Osteoblast (primary cell): ENCODE measurements around the gene ADGRG1. TPM values are rescaled to one million over a fixed set of nuclear protein-coding genes. Genes with fewer than 3 reads are reported as not detected.
A peak's percentile ranks its signal among the peaks of the same experiment; 100 is the strongest.

ENCODE experiments used
- DNase-seq: peaks from one replicate; pipeline ENCODE4 v3.0.0; 2011; ENCODE audit warnings: low spot score, mixed read lengths; ENCODE audit not compliant: insufficient read length; ENCODE audit errors: missing footprints
- H2AFZ ChIP-seq: 2 replicates; pipeline ENCODE4 v1.6.0; 2011; ENCODE audit warnings: mild to moderate bottlenecking, low read length
- H3K27ac ChIP-seq: 2 replicates; pipeline ENCODE4 v1.5.1; 2011; ENCODE audit warnings: mild to moderate bottlenecking, low read depth, low read length, moderate library complexity
- H3K27me3 ChIP-seq: 2 replicates; pipeline ENCODE4 v1.6.0; 2012; ENCODE audit warnings: mild to moderate bottlenecking, control low read depth, inconsistent platforms, low read length, moderate library complexity; ENCODE audit not compliant: insufficient read depth
- H3K36me3 ChIP-seq: 2 replicates; pipeline ENCODE4 v1.5.1; 2011; ENCODE audit warnings: mild to moderate bottlenecking, low read length, control low read depth, moderate library complexity; ENCODE audit not compliant: insufficient read depth
- H3K4me1 ChIP-seq: 2 replicates; pipeline ENCODE4 v1.5.1; 2011; ENCODE audit warnings: mild to moderate bottlenecking, low read length, control low read depth, moderate library complexity; ENCODE audit not compliant: insufficient read depth
- H3K4me2 ChIP-seq: 2 replicates; pipeline ENCODE4 v1.6.0; 2011; ENCODE audit warnings: mild to moderate bottlenecking, low read length; ENCODE audit not compliant: insufficient read depth
- H3K4me3 ChIP-seq: fragments of 200-600 bp; sonication (generic); 3 replicates; pipeline ENCODE4 v1.5.1; 2012; ENCODE audit warnings: mild to moderate bottlenecking, low read length, inconsistent platforms; ENCODE audit not compliant: insufficient read depth
- H3K79me2 ChIP-seq: 2 replicates; pipeline ENCODE4 v1.6.0; 2012; ENCODE audit warnings: mild to moderate bottlenecking, low read length, control low read depth, inconsistent platforms; ENCODE audit not compliant: insufficient read depth
- H3K9me3 ChIP-seq: 2 replicates; pipeline ENCODE4 v1.5.1; 2011; ENCODE audit warnings: low read depth, low read length, control low read depth
- H4K20me1 ChIP-seq: 2 replicates; pipeline ENCODE4 v1.6.0; 2012; ENCODE audit warnings: mild to moderate bottlenecking, low read length, control low read depth; ENCODE audit not compliant: insufficient read depth
- total RNA-seq: library from RNA; depleted of rRNA; stranded (reverse); fragments of >200 nt; gene quantifications from 2 replicates; pipeline ENCODE4 v1.2.3, GENCODE V29; 2012
- TF ChIP-seq, protein P1 (sequence below): IDR thresholded peaks from 2 replicates; pipeline ENCODE4 v1.5.1; 2011; ENCODE audit warnings: mild to moderate bottlenecking, low read depth, low read length, moderate library complexity; ENCODE audit errors: extremely low read depth

Gene ADGRG1
- total RNA-seq, 1 donor: 0.72 TPM

- no peaks in the 10 kb centered on the region for H3K9me3 ChIP-seq
- no peak overlapping the region for H3K27ac ChIP-seq
- H3K4me2 ChIP-seq: no peak overlapping the region
- DNase-seq: peak; percentile 50
- H3K4me1 ChIP-seq: peaks cover 2% of the 10 kb centered on the region
- no peaks in the 10 kb centered on the region for H3K36me3 ChIP-seq
- H2AFZ ChIP-seq: no peak overlapping the region
- H3K27me3 ChIP-seq: no peaks in the 10 kb centered on the region
- TF ChIP-seq, protein P1, sequence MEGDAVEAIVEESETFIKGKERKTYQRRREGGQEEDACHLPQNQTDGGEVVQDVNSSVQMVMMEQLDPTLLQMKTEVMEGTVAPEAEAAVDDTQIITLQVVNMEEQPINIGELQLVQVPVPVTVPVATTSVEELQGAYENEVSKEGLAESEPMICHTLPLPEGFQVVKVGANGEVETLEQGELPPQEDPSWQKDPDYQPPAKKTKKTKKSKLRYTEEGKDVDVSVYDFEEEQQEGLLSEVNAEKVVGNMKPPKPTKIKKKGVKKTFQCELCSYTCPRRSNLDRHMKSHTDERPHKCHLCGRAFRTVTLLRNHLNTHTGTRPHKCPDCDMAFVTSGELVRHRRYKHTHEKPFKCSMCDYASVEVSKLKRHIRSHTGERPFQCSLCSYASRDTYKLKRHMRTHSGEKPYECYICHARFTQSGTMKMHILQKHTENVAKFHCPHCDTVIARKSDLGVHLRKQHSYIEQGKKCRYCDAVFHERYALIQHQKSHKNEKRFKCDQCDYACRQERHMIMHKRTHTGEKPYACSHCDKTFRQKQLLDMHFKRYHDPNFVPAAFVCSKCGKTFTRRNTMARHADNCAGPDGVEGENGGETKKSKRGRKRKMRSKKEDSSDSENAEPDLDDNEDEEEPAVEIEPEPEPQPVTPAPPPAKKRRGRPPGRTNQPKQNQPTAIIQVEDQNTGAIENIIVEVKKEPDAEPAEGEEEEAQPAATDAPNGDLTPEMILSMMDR: no peak
- no peaks in the 10 kb centered on the region for H3K79me2 ChIP-seq
- H3K4me3 ChIP-seq: no peak overlapping the region
- no peaks in the 10 kb centered on the region for H4K20me1 ChIP-seq
These were observed 9.9 kb upstream of the ADGRG1 start for GRCh38 chr16:57618296-57619132.

DNA sequence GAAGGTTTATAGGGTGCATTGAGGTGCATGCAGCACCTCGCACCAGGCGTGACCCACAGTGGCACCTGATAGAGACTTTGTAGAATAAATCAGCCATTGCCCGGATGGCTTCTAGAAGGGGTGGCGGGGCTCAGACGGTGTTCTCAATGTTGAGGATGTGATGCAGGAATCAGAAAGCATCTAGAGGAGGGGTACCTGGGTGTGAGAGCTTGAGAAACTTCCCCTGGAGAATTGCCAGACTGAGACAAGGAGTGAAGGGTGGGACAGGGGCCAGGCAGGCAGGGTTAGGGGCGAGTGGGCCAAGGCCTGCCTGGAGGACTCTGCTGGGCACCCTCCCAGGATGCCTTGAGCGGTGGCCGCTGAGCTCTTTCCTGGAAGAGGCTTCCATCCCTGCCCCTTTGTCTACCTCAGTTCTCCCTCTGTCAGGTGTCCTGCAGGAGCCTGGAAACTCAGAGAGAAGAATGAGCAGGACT is 9.3 kb upstream of the ADGRG1 start:
- H4K20me1 ChIP-seq: no peaks in the 10 kb centered on the region
- TF ChIP-seq, protein P1: no peak
- DNase-seq: no peak

GRCh38 chr16:57619606-57620334 is 8.7 kb upstream of the ADGRG1 start:
- H3K4me1 ChIP-seq: peaks cover 12% of the 10 kb centered on the region
- H3K9me3 ChIP-seq: no peaks in the 10 kb centered on the region
- no peaks in the 10 kb centered on the region for H3K27me3 ChIP-seq
- no peaks in the 10 kb centered on the region for H3K36me3 ChIP-seq
- no peak overlapping the region for H3K27ac ChIP-seq
- no peak overlapping the region for H2AFZ ChIP-seq
- H3K79me2 ChIP-seq: no peaks in the 10 kb centered on the region
- DNase-seq: peak; percentile 62
- TF ChIP-seq, protein P1: no peak
- H4K20me1 ChIP-seq: no peaks in the 10 kb centered on the region
- H3K4me3 ChIP-seq: no peak overlapping the region
- H3K4me2 ChIP-seq: no peak overlapping the region

More for the DNA sequence above, 9.3 kb upstream of the ADGRG1 start:
- H2AFZ ChIP-seq: no peak overlapping the region
- no peak overlapping the region for H3K4me2 ChIP-seq
- H3K79me2 ChIP-seq: no peaks in the 10 kb centered on the region
- H3K27me3 ChIP-seq: no peaks in the 10 kb centered on the region
- no peaks in the 10 kb centered on the region for H3K9me3 ChIP-seq
- H3K27ac ChIP-seq: no peak overlapping the region
- no peak overlapping the region for H3K4me3 ChIP-seq
- H3K4me1 ChIP-seq: peaks cover 8% of the 10 kb centered on the region
- H3K36me3 ChIP-seq: no peaks in the 10 kb centered on the region
